HL-60/S4 (cell line): ENCODE data around the gene TSACC.
"Not testable (repeated sequence)": the region's sequence is repeated elsewhere in the genome, so short reads cannot be mapped to it uniquely, and the experiment has no call there.

ENCODE experiments used
- in situ Hi-C: fragments of 300-500 bp; cut with MboI; formaldehyde crosslinking; loops from 2 replicates; pipeline ENCODE4 v1.14.3; 2022; ENCODE audit warnings: low sequenced_read_pairs

TSACC gene

GRCh38 chr1:156338180-156338976, at the start of gene TSACC, which contains the start of gene CCT3:
TSS of gene TSACC (plus strand) at chr1:156338526. CDS start at chr1:156339758, 1,232 bp downstream.
TSS of gene CCT3 (minus strand) at chr1:156338292. CDS start at chr1:156338184, 108 bp downstream.
- in situ Hi-C loops: no loop called here

GRCh38 chr1:156289857-156290256, 48.5 kb upstream of the TSACC start:
- in situ Hi-C loops: no loop called here

GRCh38 chr1:156291226-156292061, 46.9 kb upstream of the TSACC start:
- in situ Hi-C loops: no loop called here

- in situ Hi-C loops: no loop called here
These were observed 45.3 kb upstream of the TSACC start for GRCh38 chr1:156293098-156293434.

GRCh38 chr1:156293895-156294294, 44.4 kb upstream of the TSACC start:
- in situ Hi-C loops: no loop called here

- in situ Hi-C loops: no loop called here
These were observed 42.9 kb upstream of the TSACC start, which contains the start of gene GLMP for GRCh38 chr1:156295391-156295947. TSS of gene GLMP (minus strand) at chr1:156295679. CDS start at chr1:156295645, 34 bp downstream.

GRCh38 chr1:156298852-156299357, 39.4 kb upstream of the TSACC start, which contains the start of gene VHLL:
TSS of gene VHLL (minus strand) at chr1:156299307. CDS start at chr1:156299189, 118 bp downstream.
- in situ Hi-C loops: no loop called here

- in situ Hi-C loops: no loop called here
These were observed 35.1 kb upstream of the TSACC start for GRCh38 chr1:156303241-156303640.

- in situ Hi-C loops: no loop called here
These were observed 33.1 kb upstream of the TSACC start for GRCh38 chr1:156305215-156305614.

- in situ Hi-C loops: no loop called here
These were observed 30.2 kb upstream of the TSACC start for GRCh38 chr1:156308078-156308477.

GRCh38 chr1:156310962-156311361, 27.4 kb upstream of the TSACC start:
- in situ Hi-C loops: no loop called here

- in situ Hi-C loops: no loop called here
These were observed 21.4 kb upstream of the TSACC start for GRCh38 chr1:156316909-156317308.

- in situ Hi-C loops: no loop called here
These were observed 18.7 kb upstream of the TSACC start for GRCh38 chr1:156319664-156320063.

- in situ Hi-C loops: no loop called here
These were observed 17.8 kb upstream of the TSACC start for GRCh38 chr1:156320560-156320959.

- in situ Hi-C loops: not testable (repeated sequence)
These were observed 15.1 kb upstream of the TSACC start for GRCh38 chr1:156323179-156323578.

GRCh38 chr1:156336242-156336641, 2.1 kb upstream of the TSACC start:
- in situ Hi-C loops: no loop called here

- in situ Hi-C loops: no loop called here
These were observed 1.1 kb upstream of the TSACC start for GRCh38 chr1:156337052-156337887.

- in situ Hi-C loops: no loop called here
These were observed 492 bp upstream of the TSACC start for GRCh38 chr1:156337888-156338179.

GRCh38 chr1:156342166-156342955, 4.0 kb downstream of the TSACC start:
- in situ Hi-C loops: no loop called here

- in situ Hi-C loops: no loop called here
These were observed 6.1 kb downstream of the TSACC start for GRCh38 chr1:156344409-156344808.
